Panc1 (cell line): ENCODE measurements around the gene CACNA1E. TPM values are rescaled to one million over a fixed set of nuclear protein-coding genes. Genes with fewer than 3 reads are reported as not detected.

Experiments used
- ATAC-seq: fragments of 200-7000 bp; cut with Tn5 transposase; 2 replicates; pipeline ENCODE4 v1.9.1; 2020; ENCODE audit warnings: mild to moderate bottlenecking, moderate library complexity
- BruUV-seq: library from RNA; stranded (reverse); fragments of 400-500 nt; replicated peaks from 2 replicates; lab custom pipeline; 2021; lab: Mats Ljungman, UMichigan
- CTCF ChIA-PET: fragments of 300-600 bp; sonication (Branson Sonifier 250); formaldehyde crosslinking; loops from one replicate; lab custom pipeline; 2022; ENCODE audit warnings: antibody characterized with exemption; lab: Charles Lee
- POLR2A ChIA-PET: fragments of 300-600 bp; sonication (Branson Sonifier 250); formaldehyde crosslinking; loops from one replicate; lab custom pipeline; 2022; ENCODE audit warnings: antibody characterized with exemption; lab: Charles Lee
- DNase-seq: peaks from one replicate; pipeline ENCODE4 v3.0.0-alpha.2; 2010; ENCODE audit warnings: low read depth, low spot score
- H3K27ac ChIP-seq: 2 replicates; pipeline ENCODE4 v1.5.1; 2011; ENCODE audit warnings: mild to moderate bottlenecking, low read length, inconsistent platforms
- H3K27me3 ChIP-seq: fragments of 200-500 bp; sonication (Bioruptor generic); 2 replicates; pipeline ENCODE4 v1.6.0; 2014; ENCODE audit warnings: low read length, inconsistent platforms; ENCODE audit not compliant: control insufficient read depth, insufficient read depth
- H3K36me3 ChIP-seq: fragments of 200-500 bp; sonication (Bioruptor generic); 2 replicates; pipeline ENCODE4 v1.5.1; 2014; ENCODE audit warnings: inconsistent platforms, mild to moderate bottlenecking, low read length, moderate library complexity; ENCODE audit not compliant: control insufficient read depth, insufficient read depth
- H3K4me1 ChIP-seq: 2 replicates; pipeline ENCODE4 v1.5.1; 2011; ENCODE audit warnings: inconsistent platforms, mild to moderate bottlenecking, low read length, moderate library complexity; ENCODE audit not compliant: control insufficient read depth, insufficient read depth
- H3K4me3 ChIP-seq, 2 experiments: 2 replicates each; pipeline ENCODE4 v1.5.1; 2011 to 2012; ENCODE audit warnings: low read depth in 2 of 2, low read length in 2 of 2, mild to moderate bottlenecking in 2 of 2, inconsistent platforms in 1 of 2, moderate library complexity in 1 of 2
- H3K9me3 ChIP-seq: fragments of 200-500 bp; sonication (Bioruptor generic); 2 replicates; pipeline ENCODE4 v1.5.1; 2014; ENCODE audit warnings: low read depth, mild to moderate bottlenecking, inconsistent platforms, low read length, moderate library complexity; ENCODE audit not compliant: control insufficient read depth, insufficient read depth
- CTCF ChIP-seq: fragments of 450-650 bp; IDR thresholded peaks from 2 replicates; pipeline ENCODE4 v1.5.1; 2017; ENCODE audit warnings: mild to moderate bottlenecking
- POLR2AphosphoS5 ChIP-seq: IDR thresholded peaks from 2 replicates; pipeline ENCODE4 v1.6.1; 2012; ENCODE audit warnings: mild to moderate bottlenecking, low read depth, low read length, moderate library complexity
- REST ChIP-seq, 2 experiments: IDR thresholded peaks; 2 replicates each; pipeline ENCODE4 v1.6.1; 2011 to 2012; ENCODE audit warnings: low read depth in 2 of 2, control low read depth in 1 of 2, low read length in 1 of 2, mild to moderate bottlenecking in 1 of 2, moderate library complexity in 1 of 2; ENCODE audit not compliant: insufficient read depth in 1 of 2
- SIN3A ChIP-seq: IDR thresholded peaks from 2 replicates; pipeline ENCODE4 v1.6.1; 2012; ENCODE audit warnings: low read depth, mild to moderate bottlenecking, low read length, moderate library complexity, borderline replicate concordance; ENCODE audit not compliant: insufficient read depth
- TCF7L2 ChIP-seq: IDR thresholded peaks from 2 replicates; pipeline ENCODE4 v1.6.1; 2011; ENCODE audit warnings: mild to moderate bottlenecking, low read depth, low read length, inconsistent platforms
- in situ Hi-C: cut with HindIII; loops from 2 replicates; pipeline ENCODE4 v1.10.0; 2016; ENCODE audit warnings: low sequenced_read_pairs, low pct_unique_long_range_greater_than_20kb
- intact Hi-C: fragments of 100-400 bp; cut with micrococcal nuclease; formaldehyde crosslinking; loops from one replicate; pipeline ENCODE4 v1.10.0; 2022; ENCODE audit not compliant: unreplicated experiment
- total RNA-seq: library from RNA; stranded (reverse); gene quantifications from one replicate; pipeline ENCODE4 v1.2.1, GENCODE V29; 2021; ENCODE audit not compliant: unreplicated experiment

The CACNA1E gene
- total RNA-seq, 1 experiment from 2014 or later: not detected

GRCh38 chr1:181685211-181685610 is 201.9 kb downstream of the CACNA1E start:
- no peak for TF ChIP-seq CTCF
- no peak for TF ChIP-seq TCF7L2
- TF ChIP-seq POLR2AphosphoS5: no peak
- no peak for TF ChIP-seq SIN3A
- no peak for TF ChIP-seq REST (IDR thresholded peaks at IDR 0.05; ENCODE audit: insufficient read depth in 1 of 2, low read depth in 2 of 2, low read length in 1 of 2)
- ChIA-PET CTCF (no interaction called here), POLR2A (no interaction called here)
- DNase-seq: no peak
- Histone ChIP-seq H3K4me3 (no peak overlapping the region), H3K36me3 (no peaks in the 10 kb centered on the region), H3K9me3 (no peaks in the 10 kb centered on the region), H3K27ac (no peak overlapping the region), H3K4me1 (no peaks in the 10 kb centered on the region), H3K27me3 (no peaks in the 10 kb centered on the region)
- in situ Hi-C loops (no loop called here), intact Hi-C loops (no loop called here)
- no TSS peak for BruUV-seq
- no peak for ATAC-seq

- POLR2A ChIA-PET: no interaction called here
- TF ChIP-seq REST (IDR thresholded peaks at IDR 0.05; ENCODE audit: insufficient read depth in 1 of 2, low read depth in 2 of 2, low read length in 1 of 2) (no peak), SIN3A (no peak), TCF7L2 (no peak), CTCF (no peak), POLR2AphosphoS5 (no peak)
- Histone ChIP-seq H3K9me3 (no peaks in the 10 kb centered on the region), H3K27ac (no peak overlapping the region), H3K4me3 (no peak overlapping the region), H3K36me3 (no peaks in the 10 kb centered on the region), H3K4me1 (no peaks in the 10 kb centered on the region), H3K27me3 (no peaks in the 10 kb centered on the region)
- no TSS peak for BruUV-seq
- CTCF ChIA-PET: no interaction called here
- in situ Hi-C loops (no loop called here), intact Hi-C loops (no loop called here)
- DNase-seq (no peak), ATAC-seq (no peak)
These were observed 218.6 kb downstream of the CACNA1E start for GRCh38 chr1:181701891-181702290.
